ENCODE data around the gene CACNA2D2. TPM values are rescaled to one million over a fixed set of nuclear protein-coding genes. Genes with fewer than 3 reads are reported as not detected.

Gene CACNA2D2
- total RNA-seq, 1 experiment from 2014 or later: 27.7 TPM

DNA sequence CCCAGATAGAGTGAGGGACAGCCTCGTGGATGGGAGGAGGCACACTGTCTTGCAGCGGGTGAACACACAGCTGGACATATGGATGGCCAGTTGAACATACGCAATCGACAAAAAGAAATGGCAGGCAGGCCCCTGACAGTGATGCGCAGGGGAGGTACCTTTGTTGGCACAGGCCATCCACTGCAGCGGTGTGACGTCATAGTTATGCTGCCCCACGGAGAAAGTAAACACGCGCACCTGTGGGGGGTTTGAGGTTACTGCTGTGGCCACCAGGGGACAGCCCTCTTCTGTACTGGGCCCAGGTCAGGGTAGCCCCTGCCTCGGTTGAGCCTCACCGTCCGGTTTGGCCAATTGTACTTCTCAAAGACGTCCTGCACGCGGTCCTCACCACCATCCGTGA is 124.7 kb downstream of the CACNA2D2 start:
- H3K23ac ChIP-seq (ENCODE audit: insufficient read length, low read depth, low read length): no peak overlapping the region
- no peak overlapping the region for H2AK5ac ChIP-seq (ENCODE audit: insufficient read length, low read length)
- WGBS (ENCODE audit: extremely low coverage, insufficient read length, low lambda C conversion rate): no CpG with 5 or more reads among the region's 17 CpGs
- Mint-ChIP-seq H3K27me3 (ENCODE audit: low read depth) (peaks cover 5% of the 10 kb centered on the region), H3K9me3 (no peaks in the 10 kb centered on the region), H3K27ac (peak overlapping the region in 1 of 3 experiments; percentile 68; a peak in 2 of 7 replicates), H3K4me3 (no peak overlapping the region), H3K4me1 (peaks cover 9 to 32% of the 10 kb centered on the region in 2 experiments; a peak in 3 of 4 replicates), H3K36me3 (ENCODE audit: insufficient read depth in 1 of 3, low read depth in 3 of 3) (peaks cover 0 to 4% (median 0%) of the 10 kb centered on the region in 3 experiments; a peak in 1 of 7 replicates)
- H3K56ac ChIP-seq (ENCODE audit: insufficient read length, low read depth, low read length): no peak overlapping the region
- H3K14ac ChIP-seq (ENCODE audit: insufficient read depth, low read length): no peak overlapping the region
- no peak overlapping the region for H2BK5ac ChIP-seq (ENCODE audit: insufficient read length, low read length)
- no peak overlapping the region for H2BK120ac ChIP-seq (ENCODE audit: low read depth, low read length, poor library complexity, severe bottlenecking)
- H4K91ac ChIP-seq (ENCODE audit: insufficient read length, low read depth, low read length): no peak overlapping the region
- H4K20me1 ChIP-seq (ENCODE audit: control insufficient read depth, insufficient read depth, insufficient read length): peaks cover 2% of the 10 kb centered on the region
- TF ChIP-seq, protein P1, sequence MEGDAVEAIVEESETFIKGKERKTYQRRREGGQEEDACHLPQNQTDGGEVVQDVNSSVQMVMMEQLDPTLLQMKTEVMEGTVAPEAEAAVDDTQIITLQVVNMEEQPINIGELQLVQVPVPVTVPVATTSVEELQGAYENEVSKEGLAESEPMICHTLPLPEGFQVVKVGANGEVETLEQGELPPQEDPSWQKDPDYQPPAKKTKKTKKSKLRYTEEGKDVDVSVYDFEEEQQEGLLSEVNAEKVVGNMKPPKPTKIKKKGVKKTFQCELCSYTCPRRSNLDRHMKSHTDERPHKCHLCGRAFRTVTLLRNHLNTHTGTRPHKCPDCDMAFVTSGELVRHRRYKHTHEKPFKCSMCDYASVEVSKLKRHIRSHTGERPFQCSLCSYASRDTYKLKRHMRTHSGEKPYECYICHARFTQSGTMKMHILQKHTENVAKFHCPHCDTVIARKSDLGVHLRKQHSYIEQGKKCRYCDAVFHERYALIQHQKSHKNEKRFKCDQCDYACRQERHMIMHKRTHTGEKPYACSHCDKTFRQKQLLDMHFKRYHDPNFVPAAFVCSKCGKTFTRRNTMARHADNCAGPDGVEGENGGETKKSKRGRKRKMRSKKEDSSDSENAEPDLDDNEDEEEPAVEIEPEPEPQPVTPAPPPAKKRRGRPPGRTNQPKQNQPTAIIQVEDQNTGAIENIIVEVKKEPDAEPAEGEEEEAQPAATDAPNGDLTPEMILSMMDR (conservative IDR thresholded peaks at IDR 0.05): no peak
- no peak overlapping the region for H3T11ph ChIP-seq (ENCODE audit: low read length)
- no peaks in the 10 kb centered on the region for H3K23me2 ChIP-seq (ENCODE audit: insufficient read length, low read depth, low read length, poor library complexity, severe bottlenecking)
- no peak overlapping the region for H2BK20ac ChIP-seq (ENCODE audit: low read depth, low read length, poor library complexity, severe bottlenecking)
- H3K9ac ChIP-seq (ENCODE audit: extremely low read depth, insufficient read length, low read length): no peak overlapping the region
- H3K27ac ChIP-seq (ENCODE audit: insufficient read length, low read depth, low read length): no peak overlapping the region
- H4K8ac ChIP-seq (replicated peaks; ENCODE audit: insufficient read length, low read depth, low read length): no peak overlapping the region
- no peak overlapping the region for H2BK15ac ChIP-seq (ENCODE audit: low read depth, low read length)
- H3K27me3 ChIP-seq (ENCODE audit: insufficient read depth, low read length): no peaks in the 10 kb centered on the region
- no peaks in the 10 kb centered on the region for H3K9me3 ChIP-seq (ENCODE audit: control insufficient read depth, low read depth, low read length)
- H2BK12ac ChIP-seq (ENCODE audit: insufficient read length, low read depth, low read length): no peak overlapping the region
- no peaks in the 10 kb centered on the region for H3K79me1 ChIP-seq (ENCODE audit: insufficient read depth, low read depth, low read length, poor library complexity, severe bottlenecking)
- H2AFZ ChIP-seq (ENCODE audit: low read length): no peak overlapping the region
- no peak overlapping the region for H3K18ac ChIP-seq (ENCODE audit: insufficient read length, low read depth, low read length)
- H3K4ac ChIP-seq (ENCODE audit: low read depth, low read length): no peak overlapping the region
- no peak overlapping the region for H4K5ac ChIP-seq (ENCODE audit: insufficient read length, low read depth, low read length)
- H3K4me1 ChIP-seq (ENCODE audit: insufficient read depth, low read length): no peaks in the 10 kb centered on the region
- H3K79me2 ChIP-seq (ENCODE audit: insufficient read depth, low read length): no peaks in the 10 kb centered on the region
- no peak overlapping the region for H3K4me2 ChIP-seq (ENCODE audit: insufficient read depth, insufficient read length, low read length)
- DNase-seq: no peak
